ENCODE results near the gene ADAM11. TPM values are rescaled to one million over a fixed set of nuclear protein-coding genes. Genes with fewer than 3 reads are reported as not detected.

ADAM11 gene
- total and polyA plus RNA-seq, 2 of the 13 experiments (the other 11 are each of a cell fraction or from before 2014, with no cell fraction given) = 0.38 to 0.91 TPM

DNA sequence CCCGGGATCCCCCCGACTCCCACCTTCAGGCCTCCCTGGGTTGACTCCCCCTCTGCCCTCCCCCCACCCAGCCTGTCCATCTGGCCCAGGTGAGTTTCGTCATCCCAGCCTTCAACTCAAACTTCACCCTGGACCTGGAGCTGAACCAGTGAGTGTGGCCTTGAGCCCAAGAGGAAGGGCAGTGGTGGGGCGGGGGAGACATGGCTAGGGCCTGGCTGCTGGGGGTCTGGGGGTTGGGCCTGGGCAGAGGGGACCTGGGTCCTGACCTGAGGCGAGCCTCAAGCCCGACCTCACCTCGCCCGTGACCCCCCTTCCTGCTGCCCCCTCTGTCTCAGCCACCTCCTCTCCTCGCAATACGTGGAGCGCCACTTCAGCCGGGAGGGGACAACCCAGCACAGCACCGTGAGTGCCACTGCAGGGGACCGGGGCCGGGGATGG, 10.9 kb downstream of the ADAM11 start (continued):
- peak; percentile 64 for TF ChIP-seq PAXIP1 (CRISPR knock-in tag; conservative IDR thresholded peaks at IDR 0.05)
- no peak for TF ChIP-seq AGO1 (IDR thresholded peaks at IDR 0.05; ENCODE audit: low read depth, low read length, poor library complexity, severe bottlenecking)
- TF ChIP-seq RBM39 (IDR thresholded peaks at IDR 0.05; ENCODE audit: low read depth, low read length, poor library complexity, severe bottlenecking) = no peak
- TF ChIP-seq TBX2 (CRISPR knock-in tag; IDR thresholded peaks at IDR 0.05; ENCODE audit: borderline replicate concordance) = no peak
- TF ChIP-seq FOXP1 (IDR thresholded peaks at IDR 0.05) = no peak
- no peak for TF ChIP-seq FOXP1 (CRISPR knock-in tag; IDR thresholded peaks at IDR 0.05)
- TF ChIP-seq ZNF333 (CRISPR knock-in tag; IDR thresholded peaks at IDR 0.05; ENCODE audit: borderline replicate concordance) = 0 out of 2 replicates have a peak, but pooled peaks have one; percentile 41
- no peak for TF ChIP-seq PAF1 (CRISPR knock-in tag; IDR thresholded peaks at IDR 0.05)
- TF ChIP-seq ZMYM4 (CRISPR knock-in tag; IDR thresholded peaks at IDR 0.05) = peak; percentile 58
- TF ChIP-seq ZSCAN21 (CRISPR knock-in tag; IDR thresholded peaks at IDR 0.05; ENCODE audit: borderline replicate concordance) = peak; percentile 76
- no peak for TF ChIP-seq TGIF2 (CRISPR knock-in tag; IDR thresholded peaks at IDR 0.05)
- no peak for TF ChIP-seq PHF8 (CRISPR knock-in tag; IDR thresholded peaks at IDR 0.05)
- TF ChIP-seq NCOA2 (CRISPR knock-in tag; IDR thresholded peaks at IDR 0.05) = 0 out of 2 replicates have a peak, but pooled peaks have one; percentile 13
- TF ChIP-seq PHF21A (CRISPR knock-in tag; IDR thresholded peaks at IDR 0.05) = no peak
- TF ChIP-seq ZNF589 (CRISPR knock-in tag; conservative IDR thresholded peaks at IDR 0.05) = no peak
- TF ChIP-seq ZBTB38 (CRISPR knock-in tag; IDR thresholded peaks at IDR 0.05) = no peak
- TF ChIP-seq ZNF788 (CRISPR knock-in tag; IDR thresholded peaks at IDR 0.05; ENCODE audit: borderline replicate concordance) = 0 out of 2 replicates have a peak, but pooled peaks have one; percentile 7
- no peak; the same call in 1 of the 2 replicates for TF ChIP-seq ZNF670 (CRISPR knock-in tag; IDR thresholded peaks at IDR 0.05; ENCODE audit: borderline replicate concordance)
- TF ChIP-seq RARA (CRISPR knock-in tag; IDR thresholded peaks at IDR 0.05) = peak; percentile 95
- TF ChIP-seq FOSL2 (CRISPR knock-in tag; IDR thresholded peaks at IDR 0.05) = peak; percentile 27
- no peak for TF ChIP-seq NBN (conservative IDR thresholded peaks at IDR 0.05)
- no peak for TF ChIP-seq ZNF766 (CRISPR knock-in tag; IDR thresholded peaks at IDR 0.05; ENCODE audit: borderline replicate concordance)
- TF ChIP-seq ZNF782 (CRISPR knock-in tag; IDR thresholded peaks at IDR 0.05; ENCODE audit: borderline replicate concordance) = no peak
- no peak for TF ChIP-seq SRF (IDR thresholded peaks at IDR 0.05; ENCODE audit: low read depth, low read length)
- no peak for TF ChIP-seq GZF1 (CRISPR knock-in tag; IDR thresholded peaks at IDR 0.05)
